Panc1 (cell line): ENCODE data around the gene CTRB2. TPM values are rescaled to one million over a fixed set of nuclear protein-coding genes. Genes with fewer than 3 reads are reported as not detected.
"Not testable (repeated sequence)": the region's sequence is repeated elsewhere in the genome, so short reads cannot be mapped to it uniquely, and the experiment has no call there.

ENCODE experiments used
- ATAC-seq: fragments of 200-7000 bp; cut with Tn5 transposase; 2 replicates; pipeline ENCODE4 v1.9.1; 2020; ENCODE audit warnings: mild to moderate bottlenecking, moderate library complexity
- BruUV-seq: library from RNA; stranded (reverse); fragments of 400-500 nt; replicated peaks from 2 replicates; lab custom pipeline; 2021; lab: Mats Ljungman, UMichigan
- CTCF ChIA-PET: fragments of 300-600 bp; sonication (Branson Sonifier 250); formaldehyde crosslinking; loops from one replicate; lab custom pipeline; 2022; ENCODE audit warnings: antibody characterized with exemption; lab: Charles Lee
- POLR2A ChIA-PET: fragments of 300-600 bp; sonication (Branson Sonifier 250); formaldehyde crosslinking; loops from one replicate; lab custom pipeline; 2022; ENCODE audit warnings: antibody characterized with exemption; lab: Charles Lee
- DNase-seq: peaks from one replicate; pipeline ENCODE4 v3.0.0-alpha.2; 2010; ENCODE audit warnings: low read depth, low spot score
- H3K27ac ChIP-seq: 2 replicates; pipeline ENCODE4 v1.5.1; 2011; ENCODE audit warnings: mild to moderate bottlenecking, low read length, inconsistent platforms
- H3K27me3 ChIP-seq: fragments of 200-500 bp; sonication (Bioruptor generic); 2 replicates; pipeline ENCODE4 v1.6.0; 2014; ENCODE audit warnings: low read length, inconsistent platforms; ENCODE audit not compliant: control insufficient read depth, insufficient read depth
- H3K36me3 ChIP-seq: fragments of 200-500 bp; sonication (Bioruptor generic); 2 replicates; pipeline ENCODE4 v1.5.1; 2014; ENCODE audit warnings: inconsistent platforms, mild to moderate bottlenecking, low read length, moderate library complexity; ENCODE audit not compliant: control insufficient read depth, insufficient read depth
- H3K4me1 ChIP-seq: 2 replicates; pipeline ENCODE4 v1.5.1; 2011; ENCODE audit warnings: inconsistent platforms, mild to moderate bottlenecking, low read length, moderate library complexity; ENCODE audit not compliant: control insufficient read depth, insufficient read depth
- H3K4me3 ChIP-seq, 2 experiments: 2 replicates each; pipeline ENCODE4 v1.5.1; 2011 to 2012; ENCODE audit warnings: low read depth in 2 of 2, low read length in 2 of 2, mild to moderate bottlenecking in 2 of 2, inconsistent platforms in 1 of 2, moderate library complexity in 1 of 2
- H3K9me3 ChIP-seq: fragments of 200-500 bp; sonication (Bioruptor generic); 2 replicates; pipeline ENCODE4 v1.5.1; 2014; ENCODE audit warnings: low read depth, mild to moderate bottlenecking, inconsistent platforms, low read length, moderate library complexity; ENCODE audit not compliant: control insufficient read depth, insufficient read depth
- CTCF ChIP-seq: fragments of 450-650 bp; IDR thresholded peaks from 2 replicates; pipeline ENCODE4 v1.5.1; 2017; ENCODE audit warnings: mild to moderate bottlenecking
- POLR2AphosphoS5 ChIP-seq: IDR thresholded peaks from 2 replicates; pipeline ENCODE4 v1.6.1; 2012; ENCODE audit warnings: mild to moderate bottlenecking, low read depth, low read length, moderate library complexity
- SIN3A ChIP-seq: IDR thresholded peaks from 2 replicates; pipeline ENCODE4 v1.6.1; 2012; ENCODE audit warnings: low read depth, mild to moderate bottlenecking, low read length, moderate library complexity, borderline replicate concordance; ENCODE audit not compliant: insufficient read depth
- TCF7L2 ChIP-seq: IDR thresholded peaks from 2 replicates; pipeline ENCODE4 v1.6.1; 2011; ENCODE audit warnings: mild to moderate bottlenecking, low read depth, low read length, inconsistent platforms
- in situ Hi-C: cut with HindIII; loops from 2 replicates; pipeline ENCODE4 v1.10.0; 2016; ENCODE audit warnings: low sequenced_read_pairs, low pct_unique_long_range_greater_than_20kb
- intact Hi-C: fragments of 100-400 bp; cut with micrococcal nuclease; formaldehyde crosslinking; loops from one replicate; pipeline ENCODE4 v1.10.0; 2022; ENCODE audit not compliant: unreplicated experiment
- total RNA-seq: library from RNA; stranded (reverse); gene quantifications from one replicate; pipeline ENCODE4 v1.2.1, GENCODE V29; 2021; ENCODE audit not compliant: unreplicated experiment
- TF ChIP-seq, protein P1 (sequence below), 2 experiments: IDR thresholded peaks; 2 replicates each; pipeline ENCODE4 v1.6.1; 2011 to 2012; ENCODE audit warnings: low read depth in 2 of 2, control low read depth in 1 of 2, low read length in 1 of 2, mild to moderate bottlenecking in 1 of 2, moderate library complexity in 1 of 2; ENCODE audit not compliant: insufficient read depth in 1 of 2

The CTRB2 gene
- total RNA-seq, 1 experiment from 2014 or later, result 5.0 TPM

DNA sequence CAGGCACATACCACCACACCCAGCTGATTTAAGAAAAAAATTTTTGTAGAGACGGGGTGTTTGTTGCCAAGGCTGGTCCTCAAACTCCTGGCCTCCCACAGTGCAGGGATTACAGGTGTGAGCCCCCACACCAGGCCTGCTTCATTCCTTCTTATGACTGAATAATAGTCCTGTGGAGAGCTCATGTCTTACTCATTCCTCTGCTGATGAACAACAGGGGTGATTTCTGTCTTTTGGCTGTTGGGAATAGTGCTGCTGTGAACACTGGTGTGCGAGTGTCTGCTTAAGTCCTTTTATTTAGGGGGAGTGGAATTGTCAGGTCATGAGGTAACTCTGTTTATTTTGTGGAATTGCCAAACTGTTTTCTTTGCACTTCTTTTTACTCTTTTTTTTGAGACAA lies 9.2 kb upstream of the CTRB2 start:
- CTCF ChIA-PET, result no interaction called here
- no TSS peak for BruUV-seq
- TF ChIP-seq, protein P1, sequence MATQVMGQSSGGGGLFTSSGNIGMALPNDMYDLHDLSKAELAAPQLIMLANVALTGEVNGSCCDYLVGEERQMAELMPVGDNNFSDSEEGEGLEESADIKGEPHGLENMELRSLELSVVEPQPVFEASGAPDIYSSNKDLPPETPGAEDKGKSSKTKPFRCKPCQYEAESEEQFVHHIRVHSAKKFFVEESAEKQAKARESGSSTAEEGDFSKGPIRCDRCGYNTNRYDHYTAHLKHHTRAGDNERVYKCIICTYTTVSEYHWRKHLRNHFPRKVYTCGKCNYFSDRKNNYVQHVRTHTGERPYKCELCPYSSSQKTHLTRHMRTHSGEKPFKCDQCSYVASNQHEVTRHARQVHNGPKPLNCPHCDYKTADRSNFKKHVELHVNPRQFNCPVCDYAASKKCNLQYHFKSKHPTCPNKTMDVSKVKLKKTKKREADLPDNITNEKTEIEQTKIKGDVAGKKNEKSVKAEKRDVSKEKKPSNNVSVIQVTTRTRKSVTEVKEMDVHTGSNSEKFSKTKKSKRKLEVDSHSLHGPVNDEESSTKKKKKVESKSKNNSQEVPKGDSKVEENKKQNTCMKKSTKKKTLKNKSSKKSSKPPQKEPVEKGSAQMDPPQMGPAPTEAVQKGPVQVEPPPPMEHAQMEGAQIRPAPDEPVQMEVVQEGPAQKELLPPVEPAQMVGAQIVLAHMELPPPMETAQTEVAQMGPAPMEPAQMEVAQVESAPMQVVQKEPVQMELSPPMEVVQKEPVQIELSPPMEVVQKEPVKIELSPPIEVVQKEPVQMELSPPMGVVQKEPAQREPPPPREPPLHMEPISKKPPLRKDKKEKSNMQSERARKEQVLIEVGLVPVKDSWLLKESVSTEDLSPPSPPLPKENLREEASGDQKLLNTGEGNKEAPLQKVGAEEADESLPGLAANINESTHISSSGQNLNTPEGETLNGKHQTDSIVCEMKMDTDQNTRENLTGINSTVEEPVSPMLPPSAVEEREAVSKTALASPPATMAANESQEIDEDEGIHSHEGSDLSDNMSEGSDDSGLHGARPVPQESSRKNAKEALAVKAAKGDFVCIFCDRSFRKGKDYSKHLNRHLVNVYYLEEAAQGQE (IDR thresholded peaks at IDR 0.05; ENCODE audit: insufficient read depth in 1 of 2, low read depth in 2 of 2, low read length in 1 of 2), result no peak
- TF ChIP-seq CTCF (no peak), SIN3A (no peak), TCF7L2 (no peak), POLR2AphosphoS5 (no peak)
- Histone ChIP-seq H3K4me1 (no peaks in the 10 kb centered on the region), H3K9me3 (no peaks in the 10 kb centered on the region), H3K27me3 (no peaks in the 10 kb centered on the region), H3K36me3 (no peaks in the 10 kb centered on the region), H3K4me3 (no peak overlapping the region), H3K27ac (no peak overlapping the region)
- in situ Hi-C loops (no loop called here), intact Hi-C loops (no loop called here)
- ATAC-seq (no peak), DNase-seq (no peak)
- POLR2A ChIA-PET, result no interaction called here

- CTCF ChIA-PET, H3K4me1 ChIP-seq, DNase-seq, intact Hi-C loops, H3K4me3 ChIP-seq, BruUV-seq, POLR2A ChIA-PET, in situ Hi-C loops, H3K36me3 ChIP-seq, H3K27me3 ChIP-seq, H3K9me3 ChIP-seq, H3K27ac ChIP-seq, ATAC-seq: not testable (repeated sequence)
Measured at GRCh38 chr16:75211286-75211685, 4.3 kb upstream of the CTRB2 start.

GRCh38 chr16:75209944-75210343 lies 3.0 kb upstream of the CTRB2 start:
- CTCF ChIA-PET, result no interaction called here
- TF ChIP-seq, protein P1 (IDR thresholded peaks at IDR 0.05; ENCODE audit: insufficient read depth in 1 of 2, low read depth in 2 of 2, low read length in 1 of 2), result no peak
- no peak for TF ChIP-seq SIN3A
- no peak for TF ChIP-seq POLR2AphosphoS5
- no peak for TF ChIP-seq TCF7L2
- TF ChIP-seq CTCF, result no peak
- Histone ChIP-seq H3K9me3 (no peaks in the 10 kb centered on the region), H3K27ac (no peak overlapping the region), H3K36me3 (no peaks in the 10 kb centered on the region), H3K27me3 (no peaks in the 10 kb centered on the region), H3K4me1 (no peaks in the 10 kb centered on the region), H3K4me3 (no peak overlapping the region)
- ATAC-seq (no peak), DNase-seq (no peak)
- in situ Hi-C loops, result no loop called here
- no TSS peak for BruUV-seq
- POLR2A ChIA-PET, result no interaction called here
- intact Hi-C loops, result no loop called here

DNA sequence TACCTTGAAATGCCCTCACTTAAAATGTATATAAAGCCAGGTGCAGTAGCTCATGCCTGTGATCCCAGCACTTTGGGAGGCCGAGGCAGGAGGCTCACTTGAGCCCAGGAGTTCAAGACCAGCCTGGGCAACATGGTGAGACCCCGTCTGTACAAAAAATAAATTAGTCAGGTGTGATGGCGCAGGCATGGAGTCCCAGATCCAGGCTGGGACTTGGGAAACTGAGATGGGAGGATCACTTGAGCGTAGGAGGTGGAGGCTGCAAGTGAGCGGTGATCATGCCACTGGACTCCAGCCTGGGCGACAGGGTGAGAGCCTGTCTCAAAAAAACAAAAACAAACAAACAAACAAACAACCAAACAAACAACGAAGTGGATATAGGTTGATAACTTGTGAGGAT lies 2.6 kb upstream of the CTRB2 start:
- H3K9me3 ChIP-seq, H3K4me3 ChIP-seq, H3K27ac ChIP-seq, H3K27me3 ChIP-seq, H3K4me1 ChIP-seq, DNase-seq, BruUV-seq, intact Hi-C loops, in situ Hi-C loops, ATAC-seq, POLR2A ChIA-PET, H3K36me3 ChIP-seq: not testable (repeated sequence)
- CTCF ChIA-PET, result interaction anchor here (0.6 kb wide), 1 partner anchor 10 kb away, joined by 4 read pairs; no protein-coding TSS in a partner anchor
